ENCODE data around the gene IGSF8. TPM values are rescaled to one million over a fixed set of nuclear protein-coding genes. Genes with fewer than 3 reads are reported as not detected.

Gene IGSF8
- total RNA-seq, 1 donor from 2014 or later: 37.9 TPM

DNA sequence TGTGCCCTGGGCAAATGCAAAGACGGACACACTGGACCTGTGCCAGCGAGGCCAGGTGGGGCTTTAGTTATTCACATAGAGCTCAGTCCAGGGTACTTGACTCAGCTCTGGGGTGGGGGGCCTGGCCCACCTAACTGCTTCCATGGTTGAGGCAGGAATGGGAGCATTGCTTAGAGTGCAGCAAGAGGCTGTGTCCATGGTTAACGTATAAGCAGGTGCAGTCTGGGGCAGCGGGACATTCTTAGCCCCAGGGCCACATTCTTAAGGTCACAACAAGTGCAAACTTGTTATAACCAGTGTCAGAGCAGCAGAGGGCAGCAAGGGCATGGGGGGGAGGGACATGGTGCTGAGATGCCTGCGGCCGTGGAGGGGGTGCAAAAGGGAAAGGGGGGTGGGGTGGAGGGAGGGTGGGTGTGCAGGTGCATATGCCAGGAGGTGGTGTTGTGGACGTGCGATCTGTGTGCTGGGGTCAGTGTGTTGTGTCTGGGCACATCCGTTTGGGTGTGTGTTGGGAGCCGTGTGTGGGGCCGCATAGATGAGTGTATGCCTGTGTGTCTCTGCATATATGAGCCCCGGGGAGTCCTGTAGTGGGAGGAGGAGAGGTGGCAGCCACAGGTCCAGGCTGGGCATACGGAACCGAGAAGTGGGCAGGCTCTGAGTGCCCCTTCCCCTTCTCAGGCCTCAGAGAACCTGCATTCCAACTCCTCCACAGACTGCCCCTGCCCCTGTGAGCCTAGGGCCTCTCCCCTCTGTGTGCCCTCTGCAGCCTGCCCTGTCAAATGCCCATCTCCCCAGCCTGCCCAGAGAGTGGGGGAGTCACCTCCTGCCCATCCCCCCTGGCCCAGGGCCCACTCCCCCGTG lies 36.8 kb downstream of the IGSF8 start:
- no peak overlapping the region for H3K27ac ChIP-seq

DNA sequence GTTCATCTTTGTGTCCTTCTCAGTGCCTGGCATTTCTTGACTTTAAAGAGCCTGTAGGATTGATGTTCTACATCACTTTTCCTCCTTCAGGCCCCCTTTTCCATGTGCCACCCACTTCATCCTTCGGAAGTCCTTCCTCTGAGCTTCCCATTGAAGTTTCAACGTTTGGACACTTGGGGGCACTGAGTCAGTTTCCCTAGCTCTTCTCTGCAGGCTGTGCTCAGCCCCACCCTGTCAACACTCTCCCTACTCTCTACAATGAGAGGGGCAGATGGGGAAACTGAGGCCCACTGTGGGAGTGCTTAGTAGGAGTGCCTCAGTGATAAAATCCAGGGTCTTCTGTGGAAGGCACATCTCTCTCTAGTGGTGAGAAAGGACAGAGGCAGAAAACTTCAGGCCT lies 40.3 kb downstream of the IGSF8 start:
- Histone ChIP-seq H3K27me3 (no peaks in the 10 kb centered on the region), H3K4me3 (no peak overlapping the region), H3K27ac (no peak overlapping the region), H3K4me1 (no peaks in the 10 kb centered on the region), H3K36me3 (no peaks in the 10 kb centered on the region), H3K9me3 (no peaks in the 10 kb centered on the region)
- intact Hi-C loops (cut with DNase I): no loop called here
- TF ChIP-seq, protein P1, sequence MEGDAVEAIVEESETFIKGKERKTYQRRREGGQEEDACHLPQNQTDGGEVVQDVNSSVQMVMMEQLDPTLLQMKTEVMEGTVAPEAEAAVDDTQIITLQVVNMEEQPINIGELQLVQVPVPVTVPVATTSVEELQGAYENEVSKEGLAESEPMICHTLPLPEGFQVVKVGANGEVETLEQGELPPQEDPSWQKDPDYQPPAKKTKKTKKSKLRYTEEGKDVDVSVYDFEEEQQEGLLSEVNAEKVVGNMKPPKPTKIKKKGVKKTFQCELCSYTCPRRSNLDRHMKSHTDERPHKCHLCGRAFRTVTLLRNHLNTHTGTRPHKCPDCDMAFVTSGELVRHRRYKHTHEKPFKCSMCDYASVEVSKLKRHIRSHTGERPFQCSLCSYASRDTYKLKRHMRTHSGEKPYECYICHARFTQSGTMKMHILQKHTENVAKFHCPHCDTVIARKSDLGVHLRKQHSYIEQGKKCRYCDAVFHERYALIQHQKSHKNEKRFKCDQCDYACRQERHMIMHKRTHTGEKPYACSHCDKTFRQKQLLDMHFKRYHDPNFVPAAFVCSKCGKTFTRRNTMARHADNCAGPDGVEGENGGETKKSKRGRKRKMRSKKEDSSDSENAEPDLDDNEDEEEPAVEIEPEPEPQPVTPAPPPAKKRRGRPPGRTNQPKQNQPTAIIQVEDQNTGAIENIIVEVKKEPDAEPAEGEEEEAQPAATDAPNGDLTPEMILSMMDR (IDR thresholded peaks at IDR 0.05): peak in 2 of 3 experiments; percentile 22 to 51
- DNase-seq (ENCODE audit: low spot score in 2 of 2): no peak

More for the DNA sequence above, 36.8 kb downstream of the IGSF8 start:
- no peak for DNase-seq (ENCODE audit: low spot score in 2 of 2)
- intact Hi-C loops (cut with DNase I): no loop called here
- Histone ChIP-seq H3K4me1 (no peaks in the 10 kb centered on the region), H3K4me3 (no peak overlapping the region), H3K36me3 (no peaks in the 10 kb centered on the region), H3K27me3 (no peaks in the 10 kb centered on the region), H3K9me3 (no peaks in the 10 kb centered on the region)
- TF ChIP-seq, protein P1 (IDR thresholded peaks at IDR 0.05): no peak

GRCh38 chr1:160056648-160057169 lies 41.7 kb downstream of the IGSF8 start:
- H3K36me3 ChIP-seq: no peaks in the 10 kb centered on the region
- no peak overlapping the region for H3K27ac ChIP-seq
- no peak for DNase-seq (ENCODE audit: low spot score in 2 of 2)
- H3K4me1 ChIP-seq: no peaks in the 10 kb centered on the region
- no peak overlapping the region for H3K4me3 ChIP-seq
- no peaks in the 10 kb centered on the region for H3K27me3 ChIP-seq
- no peaks in the 10 kb centered on the region for H3K9me3 ChIP-seq
- intact Hi-C loops (cut with DNase I): no loop called here
- TF ChIP-seq, protein P1 (IDR thresholded peaks at IDR 0.05): no peak

DNA sequence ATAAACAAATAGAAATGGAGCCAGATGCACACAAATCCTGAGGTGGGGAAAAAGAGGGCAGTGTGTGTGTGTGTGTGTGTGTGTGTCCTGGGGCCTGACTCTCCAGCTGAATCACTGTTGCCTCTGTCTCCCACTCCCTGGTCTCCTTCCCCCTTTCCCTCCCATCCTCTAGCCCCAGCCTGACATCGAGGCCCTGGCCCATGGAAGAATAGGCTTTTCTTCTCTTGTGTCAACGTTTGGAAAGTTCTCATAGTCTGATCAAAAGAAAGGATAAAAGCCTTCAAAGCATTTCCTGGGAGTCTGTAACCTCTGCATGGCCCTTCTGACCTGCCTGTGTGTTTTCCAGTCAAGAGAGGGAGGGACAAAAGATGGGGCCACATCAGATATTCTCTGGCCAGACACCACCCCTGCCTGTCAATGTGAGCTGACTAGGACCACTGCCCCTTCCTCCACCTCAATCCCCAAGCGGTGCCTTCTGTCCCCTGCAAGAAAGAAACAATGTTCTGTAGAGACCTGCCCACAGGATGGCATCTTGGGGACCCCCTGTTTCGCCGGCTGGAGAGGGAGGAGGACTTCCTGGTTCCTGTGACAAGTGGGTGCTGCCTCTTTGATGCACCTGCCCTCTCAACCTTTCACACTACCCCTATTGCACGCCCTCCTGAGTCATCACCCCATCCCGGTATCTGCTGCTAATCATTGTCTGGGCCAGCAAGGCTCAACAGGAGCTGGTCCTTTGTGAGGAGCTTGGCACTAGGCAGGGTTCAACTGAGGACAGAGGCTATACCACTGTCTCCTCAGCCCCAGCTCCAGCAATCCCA lies 44.7 kb downstream of the IGSF8 start:
- no peak overlapping the region for H3K4me3 ChIP-seq
- H3K9me3 ChIP-seq: no peaks in the 10 kb centered on the region
- intact Hi-C loops (cut with DNase I): no loop called here
- TF ChIP-seq, protein P1 (IDR thresholded peaks at IDR 0.05): no peak
- no peaks in the 10 kb centered on the region for H3K36me3 ChIP-seq
- H3K27ac ChIP-seq: no peak overlapping the region
- no peak for DNase-seq (ENCODE audit: low spot score in 2 of 2)
- no peaks in the 10 kb centered on the region for H3K27me3 ChIP-seq
- H3K4me1 ChIP-seq: no peaks in the 10 kb centered on the region

- no peaks in the 10 kb centered on the region for H3K36me3 ChIP-seq
- no peaks in the 10 kb centered on the region for H3K27me3 ChIP-seq
- H3K27ac ChIP-seq: no peak overlapping the region
- no peaks in the 10 kb centered on the region for H3K4me1 ChIP-seq
- intact Hi-C loops (cut with DNase I): no loop called here
- no peak overlapping the region for H3K4me3 ChIP-seq
- no peak for DNase-seq (ENCODE audit: low spot score in 2 of 2)
- TF ChIP-seq, protein P1 (IDR thresholded peaks at IDR 0.05): no peak
- H3K9me3 ChIP-seq: no peaks in the 10 kb centered on the region
These were observed 45.5 kb downstream of the IGSF8 start for GRCh38 chr1:160052936-160053335.

All from ascending aorta (tissue), 2 donors.